Stimulated activated CD8-positive, alpha-beta memory T cell treated with anti-CD3 and anti-CD28 coated beads, Interleukin-4, amount 100 ng/mL, for 4 hours (primary cell): Measurements from ENCODE around the gene CD244.

Experiments used
- DNase-seq, 2 donors: peaks; one replicate each; pipeline ENCODE4 v3.0.0-alpha.2; 2020; ENCODE audit warnings: low read depth in 2 of 2, low spot score in 1 of 2

Gene CD244

GRCh38 chr1:160850993-160851392, 11.7 kb downstream of the CD244 start:
- DNase-seq, result no peak

- DNase-seq, result no peak
These were observed 12.1 kb downstream of the CD244 start for GRCh38 chr1:160850541-160850940.

GRCh38 chr1:160846281-160846680, 16.4 kb downstream of the CD244 start:
- no peak for DNase-seq

GRCh38 chr1:160844447-160845232, 18.0 kb downstream of the CD244 start:
- DNase-seq, result no peak

GRCh38 chr1:160841079-160841478, 21.6 kb downstream of the CD244 start:
- DNase-seq, result no peak

- DNase-seq, result no peak
These were observed 22.9 kb downstream of the CD244 start for GRCh38 chr1:160839746-160840145.

- no peak for DNase-seq
These were observed 23.8 kb downstream of the CD244 start for GRCh38 chr1:160838888-160839287.

- peak; percentile 47 to 71 for DNase-seq
These were observed 25.0 kb downstream of the CD244 start for GRCh38 chr1:160837558-160838205.

GRCh38 chr1:160836981-160837557, 25.6 kb downstream of the CD244 start:
- DNase-seq, result no peak

GRCh38 chr1:160836561-160836960, 26.1 kb downstream of the CD244 start:
- no peak for DNase-seq

- DNase-seq, result no peak
These were observed 26.9 kb downstream of the CD244 start for GRCh38 chr1:160835751-160836150.

- DNase-seq, result peak in 1 of 2 donors; percentile 19
These were observed 27.6 kb downstream of the CD244 start for GRCh38 chr1:160834945-160835565.

- DNase-seq, result peak; percentile 60 to 72
These were observed 32.1 kb downstream of the CD244 start for GRCh38 chr1:160830321-160831153.

GRCh38 chr1:160829766-160830165, 32.9 kb downstream of the CD244 start:
- no peak for DNase-seq

- no peak for DNase-seq
These were observed 35.3 kb downstream of the CD244 start for GRCh38 chr1:160827418-160827817.

GRCh38 chr1:160826546-160826945, 36.1 kb downstream of the CD244 start:
- no peak for DNase-seq

- no peak for DNase-seq
These were observed 39.4 kb downstream of the CD244 start for GRCh38 chr1:160823296-160823695.

- DNase-seq, result no peak
These were observed 41.1 kb downstream of the CD244 start for GRCh38 chr1:160821627-160822026.

GRCh38 chr1:160819186-160819585, 43.5 kb downstream of the CD244 start:
- no peak for DNase-seq

- no peak for DNase-seq
These were observed 44.3 kb downstream of the CD244 start for GRCh38 chr1:160818207-160818937.
